GM19463 (cell line): ENCODE results near the gene ZNF311.
"Not testable (repeated sequence)": the region's sequence is repeated elsewhere in the genome, so short reads cannot be mapped to it uniquely, and the experiment has no call there.

ENCODE experiments used
- ATAC-seq: cut with Tn5 transposase; IDR thresholded peaks from one replicate; pipeline ENCODE4 v1.9.1; 2021; ENCODE audit warnings: mild to moderate bottlenecking, moderate library complexity; ENCODE audit not compliant: unreplicated experiment

Gene ZNF311

GRCh38 chr6:28983838-28984237 is 21.3 kb downstream of the ZNF311 start:
- no peak for ATAC-seq

- no peak for ATAC-seq
These were observed 22.4 kb downstream of the ZNF311 start for GRCh38 chr6:28982476-28983266.

- ATAC-seq: no peak
These were observed 23.2 kb downstream of the ZNF311 start for GRCh38 chr6:28981833-28982475.

DNA sequence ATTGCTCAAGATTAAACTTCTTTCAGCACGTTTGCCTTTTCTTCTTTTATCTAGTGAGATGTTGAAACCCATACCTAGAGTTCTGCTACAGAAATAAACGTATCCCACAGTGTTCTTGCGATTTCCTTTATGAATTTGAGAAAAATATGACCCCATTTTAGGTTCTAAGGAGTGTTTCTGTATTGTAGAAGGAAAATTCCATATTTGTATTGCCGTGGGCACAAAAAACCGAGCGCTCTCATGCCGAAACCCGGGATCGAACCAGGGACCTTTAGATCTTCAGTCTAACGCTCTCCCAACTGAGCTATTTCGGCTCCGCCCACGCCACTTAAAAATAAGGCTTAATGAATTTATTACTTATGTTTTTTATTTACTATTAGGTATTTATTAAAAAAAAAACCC is 23.7 kb downstream of the ZNF311 start:
- no peak for ATAC-seq

GRCh38 chr6:28980852-28981430 is 24.2 kb downstream of the ZNF311 start:
- ATAC-seq: no peak

DNA sequence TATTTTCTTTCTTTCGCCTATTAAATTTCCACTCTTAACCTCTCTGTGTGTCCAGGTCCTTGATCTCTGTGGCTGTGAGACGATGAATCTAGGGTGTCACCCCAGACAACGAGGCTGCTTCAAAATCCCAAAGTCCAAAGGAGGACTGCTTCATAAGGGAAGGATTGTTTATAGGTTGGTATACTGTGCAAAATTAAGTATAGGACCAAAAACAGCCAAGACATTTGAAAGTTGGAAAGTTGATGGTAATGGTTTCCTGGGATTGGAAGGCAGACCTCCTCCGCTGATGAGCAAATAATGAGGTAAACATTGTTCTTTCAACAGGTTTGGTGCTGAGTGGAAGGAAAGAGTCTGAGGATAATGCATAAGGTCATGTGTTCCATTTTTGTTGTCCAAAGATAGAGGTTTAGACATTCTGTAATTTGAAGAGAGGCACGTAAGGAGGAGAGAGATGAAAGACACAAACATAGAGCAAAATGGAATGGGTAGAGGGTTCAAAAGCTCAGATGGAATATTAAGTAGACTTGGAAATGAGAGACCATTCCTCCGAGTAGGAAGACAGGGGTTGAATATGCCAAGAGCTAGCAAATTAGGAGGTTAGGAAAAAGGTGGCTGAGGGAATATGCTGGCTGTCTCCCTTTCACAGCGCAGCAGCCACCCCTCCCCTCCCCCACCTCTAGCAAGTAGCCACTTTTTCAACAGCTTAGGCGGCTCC is 24.8 kb downstream of the ZNF311 start:
- ATAC-seq: no peak

DNA sequence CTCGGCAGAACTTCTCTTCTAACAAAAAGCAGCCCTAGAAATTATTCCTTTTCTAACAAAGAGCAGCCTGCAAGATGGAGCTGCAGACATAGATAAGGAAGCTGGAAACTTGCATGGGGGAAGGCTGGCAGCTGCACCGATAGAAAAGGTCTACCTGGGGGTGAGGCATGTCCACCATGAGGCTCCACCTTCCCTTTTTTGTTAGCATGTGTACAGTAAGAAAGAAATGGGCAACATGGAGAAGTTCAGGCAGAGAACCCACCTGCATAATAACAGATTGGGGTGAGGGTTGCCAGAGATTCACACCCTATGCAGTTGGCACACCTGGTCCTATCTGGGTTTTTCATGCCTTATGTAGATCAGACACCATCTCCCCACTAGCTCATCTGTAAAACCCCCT is 25.4 kb downstream of the ZNF311 start:
- no peak for ATAC-seq

GRCh38 chr6:28978959-28979561 is 26.1 kb downstream of the ZNF311 start:
- ATAC-seq: peak; percentile 40

GRCh38 chr6:28978133-28978491 is 27.0 kb downstream of the ZNF311 start:
- ATAC-seq: no peak

DNA sequence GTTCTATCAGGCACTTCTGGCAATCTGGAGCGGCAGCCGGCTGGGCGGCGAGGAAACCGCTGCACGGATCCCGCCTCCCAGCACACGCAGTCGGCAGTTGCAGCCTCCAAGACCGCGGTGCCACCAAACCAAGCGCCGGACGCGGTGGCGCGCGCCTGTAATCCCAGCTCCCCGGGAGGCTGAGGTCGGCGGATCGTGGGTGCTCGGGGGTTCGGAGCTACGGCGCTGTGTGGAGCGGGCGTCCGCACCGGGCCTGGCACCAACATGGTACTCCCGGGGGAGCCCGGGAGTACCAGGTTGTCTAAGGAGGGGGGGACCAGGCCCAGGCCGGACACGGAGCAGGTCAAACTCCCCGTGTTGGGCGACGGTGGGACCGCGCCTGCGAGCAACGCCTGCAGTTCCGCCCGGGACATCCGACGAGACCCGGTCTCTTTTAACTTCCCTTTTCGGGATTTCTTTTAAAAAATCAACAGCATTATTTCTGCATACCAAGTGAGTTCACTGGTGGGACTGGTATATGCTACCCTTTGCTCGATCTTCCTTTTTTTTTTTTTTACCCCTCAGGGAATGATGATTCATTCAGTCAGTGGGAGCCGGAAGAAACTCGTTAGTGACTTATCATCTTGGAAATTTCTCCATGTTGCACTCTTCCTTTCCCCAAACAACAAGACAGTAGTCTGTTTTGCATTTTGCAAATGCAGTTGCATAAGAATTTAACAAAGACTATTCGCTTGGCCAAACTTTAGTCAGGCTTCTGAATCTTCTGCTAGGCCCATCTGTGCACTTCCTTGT is 27.6 kb downstream of the ZNF311 start:
- ATAC-seq: no peak

DNA sequence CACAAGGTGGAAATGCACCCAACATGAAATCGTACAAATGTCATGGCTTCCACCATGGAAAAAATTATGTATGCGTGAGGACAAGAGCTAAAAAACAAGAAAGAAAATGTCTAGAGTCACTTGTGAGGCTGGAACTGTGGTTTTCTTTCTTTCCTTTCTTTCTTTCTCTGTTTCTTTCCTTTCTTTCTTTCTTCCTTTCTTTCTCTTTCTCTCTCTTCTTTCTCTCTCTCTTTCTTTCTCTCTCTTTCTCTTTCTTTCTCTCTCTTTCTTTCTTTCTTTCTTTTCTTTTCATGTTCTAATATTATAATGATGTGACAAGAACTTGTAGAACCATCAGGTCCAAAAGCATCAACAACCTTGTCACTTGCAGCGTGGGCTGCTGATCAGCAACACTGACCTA is 28.4 kb downstream of the ZNF311 start:
- no peak for ATAC-seq

- ATAC-seq: no peak
These were observed 30.6 kb downstream of the ZNF311 start for GRCh38 chr6:28974505-28974904.

DNA sequence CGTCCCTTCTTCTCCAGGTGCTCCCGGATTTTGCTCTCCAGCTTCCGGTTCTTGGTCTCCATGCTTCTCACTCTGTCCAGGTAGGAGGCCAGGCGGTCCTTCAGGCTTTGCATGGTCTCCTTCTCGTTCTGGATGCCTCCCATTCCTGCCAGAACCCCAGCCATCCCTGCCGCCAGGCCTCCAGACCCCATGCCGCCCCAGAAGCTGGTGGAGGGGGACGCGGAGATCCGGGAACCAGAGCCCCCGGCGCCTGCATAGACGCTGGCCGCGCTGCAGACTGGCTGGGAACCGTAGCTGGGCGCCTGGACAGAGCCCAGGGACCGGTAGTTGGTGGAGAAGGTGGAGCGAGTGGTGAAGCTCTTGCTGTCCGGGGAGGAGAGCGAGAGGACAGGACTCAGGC is 35.1 kb downstream of the ZNF311 start:
- ATAC-seq: not testable (repeated sequence)

DNA sequence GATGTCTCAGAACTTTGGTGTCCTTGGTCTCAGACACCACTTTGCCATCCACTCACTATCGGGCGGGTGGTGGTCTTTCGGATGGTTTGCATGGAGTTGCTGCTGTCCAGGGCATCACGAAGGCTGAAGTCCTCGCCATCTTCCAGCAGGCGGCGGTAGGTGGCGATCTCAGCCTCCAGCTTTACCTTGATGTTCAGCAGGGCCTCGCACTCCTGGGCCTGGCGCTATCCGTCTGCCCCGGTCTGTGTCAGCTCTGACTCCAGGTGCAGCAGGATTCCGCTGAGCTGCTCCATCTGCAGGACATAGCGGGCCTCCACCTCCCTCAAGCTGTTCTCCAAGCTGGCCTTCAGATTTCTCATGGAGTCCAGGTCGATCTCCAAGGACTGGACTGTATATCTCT is 36.0 kb downstream of the ZNF311 start:
- no peak for ATAC-seq

DNA sequence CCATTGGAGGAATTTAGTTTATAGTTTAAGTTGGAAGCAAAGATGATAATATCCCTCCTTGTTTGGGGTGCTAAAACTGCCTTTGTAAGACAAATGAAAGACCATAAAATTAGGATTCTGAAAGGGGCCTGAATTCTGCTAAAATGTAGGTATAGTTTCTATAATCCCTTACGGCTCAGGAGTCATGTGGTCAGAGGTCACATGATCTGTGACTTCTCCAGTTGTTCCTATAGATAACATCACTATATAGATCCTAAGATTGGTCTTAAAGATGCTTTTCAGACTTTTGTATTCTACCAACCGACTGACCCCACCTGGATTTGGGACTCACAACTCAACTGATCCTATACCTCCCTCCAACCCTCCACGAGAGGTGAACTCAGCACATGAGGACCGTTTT is 36.6 kb downstream of the ZNF311 start:
- ATAC-seq: no peak

DNA sequence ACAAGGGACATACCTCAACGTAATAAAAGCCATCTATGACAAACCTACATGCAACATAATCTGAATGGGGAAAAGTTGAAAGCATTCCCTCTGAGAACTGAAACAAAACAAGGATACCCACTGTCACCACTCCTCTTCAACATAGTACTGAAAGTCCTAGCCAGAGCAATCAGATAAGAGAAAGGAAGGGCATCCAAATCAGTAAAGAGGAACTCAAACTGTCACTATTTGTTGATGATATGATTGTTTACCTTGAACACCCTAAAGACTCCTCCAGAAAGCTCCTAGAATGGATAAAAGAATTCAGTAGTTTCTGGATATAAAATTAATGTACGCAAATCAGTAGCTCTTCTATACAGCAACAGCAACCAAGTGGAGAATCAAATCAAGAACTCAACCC is 39.4 kb downstream of the ZNF311 start:
- no peak for ATAC-seq

GRCh38 chr6:28960846-28961500 is 44.1 kb downstream of the ZNF311 start:
- ATAC-seq: no peak

GRCh38 chr6:28958561-28959243 is 46.4 kb downstream of the ZNF311 start:
- ATAC-seq: not testable (repeated sequence)

GRCh38 chr6:28957795-28958314 is 47.3 kb downstream of the ZNF311 start:
- ATAC-seq: not testable (repeated sequence)
